Activated T-cell treated with anti-CD3 and anti-CD28 coated beads, Interleukin-2, amount 50 U/mL, for 48 hours (primary cell): ENCODE measurements around the gene MYO6.

Experiments
- DNase-seq, 2 experiments: peaks; one replicate each; pipeline ENCODE4 v3.0.0-alpha.2; 2020

Gene MYO6

DNA sequence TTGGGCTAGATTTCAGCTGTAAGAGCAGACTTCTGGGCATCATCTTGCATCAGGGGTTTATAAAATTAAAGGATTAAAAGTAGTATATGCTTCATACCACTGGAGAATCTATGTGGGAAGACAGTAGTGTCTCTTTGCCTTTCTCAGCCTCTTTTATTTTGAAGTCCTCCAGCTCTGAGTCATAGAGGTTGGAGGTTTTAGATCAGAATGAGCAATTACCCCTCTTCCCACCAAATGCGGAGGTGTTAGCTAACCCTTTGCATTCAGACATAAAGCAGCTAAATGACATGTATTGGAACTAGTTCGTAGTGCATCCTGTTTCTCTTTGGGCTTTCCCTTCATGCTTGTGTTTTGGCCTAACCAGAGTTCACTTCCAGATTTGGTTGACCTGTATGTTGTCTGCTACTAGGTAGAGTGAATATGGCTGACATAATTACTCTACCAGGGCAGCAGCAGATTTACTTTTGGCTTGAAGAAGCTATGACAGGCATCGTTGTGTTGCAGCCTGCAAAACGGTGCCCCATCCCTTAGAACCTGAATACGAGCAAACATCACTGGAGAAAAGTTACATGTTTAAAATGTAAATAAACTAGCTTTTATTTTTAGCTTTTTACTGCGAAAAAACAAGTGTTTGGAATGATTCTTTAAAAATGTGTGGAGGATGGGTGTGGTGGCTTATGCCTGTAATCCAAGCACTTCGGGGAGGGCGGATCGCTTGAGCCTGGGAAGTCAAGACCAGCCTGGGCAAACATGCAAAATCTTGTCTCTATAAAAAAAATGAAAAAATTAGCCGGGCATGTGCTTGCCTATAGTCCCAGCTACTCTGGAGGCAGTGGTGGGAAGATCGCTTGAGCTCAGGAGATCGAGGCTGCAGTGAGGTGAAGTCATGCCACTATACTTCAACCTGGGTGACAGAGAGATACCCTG is 82.2 kb downstream of the MYO6 start:
- DNase-seq: peak in 1 of 2 experiments; percentile 18

GRCh38 chr6:75834447-75834846 is 85.4 kb downstream of the MYO6 start:
- no peak for DNase-seq

DNA sequence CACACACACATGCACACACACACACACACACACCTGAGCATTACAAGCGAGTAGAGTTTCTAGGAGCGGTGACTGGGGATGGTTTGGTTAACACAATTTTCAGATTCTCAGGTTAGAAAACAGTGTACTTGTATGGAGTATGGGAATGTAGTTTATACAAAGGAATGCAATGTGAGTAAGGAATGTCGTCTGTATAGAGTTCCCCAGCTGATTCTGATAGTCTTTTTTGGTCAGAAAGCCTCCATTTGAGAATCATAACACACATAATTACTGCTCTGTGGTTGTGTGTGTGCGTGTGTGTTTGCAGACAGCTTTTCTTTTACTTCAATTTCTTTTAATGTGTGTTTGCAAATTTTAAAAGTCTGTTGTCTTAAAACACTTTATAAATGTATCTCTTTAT is 93.2 kb downstream of the MYO6 start:
- DNase-seq: no peak

DNA sequence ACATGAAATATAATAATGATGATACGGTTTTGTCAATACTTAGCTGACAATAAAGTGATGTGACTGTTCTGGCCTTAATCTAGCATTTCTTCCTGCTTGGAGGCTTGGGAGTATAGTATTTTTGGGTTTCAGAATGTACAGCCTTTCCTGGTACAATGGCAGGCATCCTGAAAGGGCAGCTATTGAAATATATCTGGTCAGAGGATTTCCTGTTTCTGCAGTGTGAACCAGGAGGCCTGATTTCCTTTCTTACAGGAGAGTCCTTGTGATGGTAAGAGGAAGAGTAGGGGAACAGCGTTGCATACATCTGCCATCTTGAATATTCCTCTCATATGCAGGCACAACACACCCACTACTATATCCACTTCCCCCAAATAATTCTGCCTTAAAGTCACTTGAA is 93.7 kb downstream of the MYO6 start:
- no peak for DNase-seq

DNA sequence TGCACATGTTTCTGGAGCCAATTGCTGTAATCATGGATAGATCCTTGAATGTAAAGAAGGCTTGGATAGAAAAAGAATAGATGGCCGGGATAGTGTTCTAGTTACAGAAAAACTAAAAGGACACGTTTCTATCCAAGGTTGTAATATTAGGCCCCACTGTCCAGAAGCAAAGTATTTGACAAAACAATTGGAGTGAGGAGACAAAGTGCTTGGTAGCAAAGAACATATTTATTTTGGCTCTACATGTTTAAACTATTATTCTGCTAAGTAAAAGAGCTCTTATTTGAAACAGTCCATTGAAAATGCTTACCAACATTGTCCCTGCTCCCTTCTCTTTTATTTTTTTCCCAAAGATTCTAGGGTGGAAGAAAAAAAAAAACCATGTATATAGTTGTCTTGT is 94.4 kb downstream of the MYO6 start:
- no peak for DNase-seq

DNA sequence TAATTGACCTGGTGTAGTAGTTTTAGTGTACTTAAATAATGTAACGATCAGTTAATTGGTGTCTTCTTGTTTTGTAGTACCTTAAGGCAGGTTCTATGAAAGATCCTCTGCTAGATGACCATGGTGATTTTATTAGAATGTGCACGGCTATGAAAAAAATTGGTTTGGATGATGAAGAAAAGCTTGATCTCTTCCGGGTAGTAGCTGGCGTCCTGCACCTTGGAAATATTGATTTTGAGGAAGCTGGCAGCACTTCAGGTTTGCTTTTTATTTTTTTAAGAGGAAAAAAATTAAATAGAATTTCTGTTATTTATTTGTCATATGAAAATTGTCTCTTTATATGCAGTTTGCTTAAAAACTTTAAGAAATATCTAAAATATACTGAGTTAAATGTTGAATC is 99.2 kb downstream of the MYO6 start:
- no peak for DNase-seq

DNA sequence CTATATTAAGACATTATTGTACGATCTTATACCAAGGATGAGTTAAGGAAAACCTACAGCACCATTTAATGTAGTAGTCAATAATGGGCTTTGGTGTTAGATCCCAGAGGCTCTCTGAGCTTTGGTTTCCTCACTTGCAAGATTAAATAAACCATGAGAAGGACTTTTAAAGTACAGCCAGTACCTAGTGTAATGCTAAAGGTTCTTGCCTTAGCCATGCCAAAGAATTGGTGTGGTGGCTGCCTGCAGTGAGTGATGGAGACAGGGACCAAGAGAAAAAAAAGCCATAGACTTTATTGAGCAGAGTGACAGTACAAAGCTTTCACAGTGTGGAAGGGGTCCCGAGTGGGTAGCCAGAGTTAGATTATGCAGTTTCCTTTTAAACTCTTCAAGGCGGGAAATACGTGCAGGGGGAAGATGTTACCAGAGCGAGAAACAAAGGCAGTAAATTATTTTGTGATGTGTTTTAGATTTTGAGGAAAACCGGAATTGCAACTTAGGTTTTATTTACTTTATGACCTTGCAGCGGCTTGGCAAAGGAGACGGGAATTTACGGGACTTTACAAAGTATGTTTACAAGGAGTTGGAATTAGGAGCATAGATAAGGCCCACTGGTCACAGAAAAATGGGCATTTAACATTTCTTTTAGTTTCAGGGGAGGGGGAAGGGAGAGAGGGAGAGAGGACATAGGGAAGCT is 100.4 kb downstream of the MYO6 start:
- DNase-seq: no peak

GRCh38 chr6:75850026-75850833 is 101.2 kb downstream of the MYO6 start:
- no peak for DNase-seq

DNA sequence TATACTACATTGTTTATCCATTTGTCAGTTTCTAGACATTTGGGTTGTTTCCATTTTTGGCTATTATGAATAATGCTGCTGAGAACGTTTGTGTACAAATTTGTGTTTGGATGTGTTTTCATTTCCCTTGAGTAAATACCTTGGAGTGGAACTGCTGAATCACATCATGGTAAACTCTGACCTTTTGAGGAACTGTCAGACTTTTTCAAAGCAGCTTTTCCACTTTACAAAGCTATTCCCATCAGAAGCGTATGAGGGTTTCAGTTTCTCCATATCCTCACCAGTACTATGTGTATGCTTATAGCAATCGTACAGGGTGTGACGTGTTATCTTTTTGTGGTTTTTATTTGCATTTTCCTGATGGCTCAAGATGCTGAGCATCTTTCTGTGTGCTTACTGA is 103.7 kb downstream of the MYO6 start:
- no peak for DNase-seq

GRCh38 chr6:75853806-75854205 is 104.8 kb downstream of the MYO6 start:
- DNase-seq: no peak

GRCh38 chr6:75855052-75855451 is 106.0 kb downstream of the MYO6 start:
- DNase-seq: no peak

DNA sequence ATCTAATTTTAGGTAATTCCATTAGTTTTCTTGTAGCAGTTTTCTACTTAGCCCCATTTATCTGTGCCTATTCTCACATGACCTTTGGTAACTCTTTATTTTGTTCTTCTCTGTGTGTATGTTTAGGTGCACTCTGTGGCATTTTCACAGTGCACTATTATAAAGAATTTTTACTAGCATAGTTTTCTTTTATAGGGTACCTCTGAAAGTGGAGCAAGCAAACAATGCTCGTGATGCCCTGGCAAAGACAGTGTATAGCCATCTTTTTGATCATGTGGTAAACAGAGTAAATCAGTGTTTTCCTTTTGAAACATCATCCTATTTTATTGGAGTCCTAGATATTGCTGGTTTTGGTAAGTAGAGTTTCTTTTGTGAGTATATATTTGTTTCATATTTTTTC is 107.9 kb downstream of the MYO6 start:
- no peak for DNase-seq

GRCh38 chr6:75863001-75863400 is 114.0 kb downstream of the MYO6 start:
- DNase-seq: no peak

DNA sequence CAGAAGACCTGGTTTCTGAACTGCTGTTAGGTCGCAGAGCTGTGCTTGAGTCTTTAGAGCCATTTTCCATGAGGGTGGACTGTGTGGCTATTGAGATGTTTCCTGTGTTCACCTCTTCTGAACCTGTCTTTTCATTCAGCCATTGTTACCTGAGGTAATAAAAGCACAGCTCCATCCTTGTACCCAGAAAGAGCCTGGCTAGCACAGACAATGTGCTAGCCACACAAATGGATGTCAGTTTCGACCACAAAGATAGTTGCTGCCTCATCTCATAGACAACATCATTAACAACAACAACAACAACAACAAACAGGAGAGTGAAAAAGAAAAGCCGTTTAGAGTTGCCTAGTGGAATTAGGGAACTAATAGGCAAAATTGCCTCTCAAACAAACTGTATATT is 114.7 kb downstream of the MYO6 start:
- DNase-seq: no peak

- DNase-seq: no peak
These were observed 115.4 kb downstream of the MYO6 start for GRCh38 chr6:75864446-75864845.

DNA sequence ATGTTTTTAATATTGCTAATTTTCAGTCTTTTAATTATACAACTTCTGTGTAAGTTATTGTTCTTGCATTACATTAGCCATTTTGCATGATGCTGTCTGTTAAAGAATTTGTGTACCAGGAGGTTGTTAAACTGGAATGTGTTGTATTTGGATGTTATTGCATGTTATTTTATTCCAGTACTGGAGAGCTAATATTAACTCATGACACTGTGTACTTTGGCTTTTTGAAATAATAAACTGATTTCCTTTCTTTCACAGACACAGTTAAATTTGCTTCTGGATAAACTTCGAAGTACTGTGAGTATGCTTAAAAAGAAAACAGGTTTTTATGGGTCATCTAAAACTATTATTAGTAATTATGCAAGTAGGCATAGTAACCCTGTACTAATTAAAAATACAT is 121.3 kb downstream of the MYO6 start:
- no peak for DNase-seq

GRCh38 chr6:75874224-75874623 is 125.2 kb downstream of the MYO6 start:
- DNase-seq: no peak

GRCh38 chr6:75876152-75876551 is 127.1 kb downstream of the MYO6 start:
- no peak for DNase-seq

GRCh38 chr6:75880305-75880704 is 131.3 kb downstream of the MYO6 start:
- DNase-seq: no peak

DNA sequence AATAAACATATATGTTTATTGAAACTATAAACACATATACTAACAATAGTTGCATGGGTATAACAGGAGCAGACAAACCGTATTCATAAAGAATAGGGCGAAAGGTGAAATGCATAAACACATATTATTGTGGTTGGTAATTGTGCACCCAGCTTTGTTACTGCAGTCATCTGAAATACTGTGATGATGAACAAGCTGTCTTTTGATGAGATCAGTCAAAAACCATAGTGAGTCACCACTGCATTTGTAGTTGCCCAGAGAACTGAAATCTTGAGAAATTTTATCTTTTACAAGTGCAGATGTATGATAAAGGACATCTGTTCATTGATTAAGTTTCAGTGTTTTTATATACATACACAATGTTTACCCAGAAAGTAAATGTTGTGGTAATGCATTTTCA is 133.7 kb downstream of the MYO6 start:
- no peak for DNase-seq

- DNase-seq: no peak
These were observed 135.8 kb downstream of the MYO6 start for GRCh38 chr6:75884822-75885221.

GRCh38 chr6:75892384-75892783 is 143.3 kb downstream of the MYO6 start:
- no peak for DNase-seq

- DNase-seq: no peak
These were observed 144.2 kb downstream of the MYO6 start for GRCh38 chr6:75893058-75893775.
